Progenitor cell of endocrine pancreas (in vitro differentiated cells): ENCODE results near the gene VN1R2. TPM values are rescaled to one million over a fixed set of nuclear protein-coding genes. Genes with fewer than 3 reads are reported as not detected.
A peak's percentile ranks its signal among the peaks of the same experiment; 100 is the strongest.

Experiments used
- DNase-seq: peaks from one replicate; pipeline ENCODE4 v3.0.0; 2021; ENCODE audit warnings: low spot score; ENCODE audit not compliant: unreplicated experiment
- H3K27ac Mint-ChIP-seq: 2 replicates; pipeline ENCODE4 v1.8.0; 2021; ENCODE audit warnings: mild to moderate bottlenecking, moderate library complexity, mixed read lengths
- H3K27me3 Mint-ChIP-seq: 2 replicates; pipeline ENCODE4 v1.8.0; 2021; ENCODE audit warnings: mixed read lengths
- H3K36me3 Mint-ChIP-seq: 2 replicates; pipeline ENCODE4 v1.8.0; 2022; ENCODE audit warnings: mixed read lengths; ENCODE audit not compliant: insufficient read depth
- H3K4me1 Mint-ChIP-seq: 2 replicates; pipeline ENCODE4 v1.8.0; 2021; ENCODE audit warnings: low read depth, mixed read lengths
- H3K4me3 Mint-ChIP-seq: 2 replicates; pipeline ENCODE4 v1.8.0; 2021; ENCODE audit warnings: low read depth, mild to moderate bottlenecking, moderate library complexity, mixed read lengths
- H3K9me3 Mint-ChIP-seq: 2 replicates; pipeline ENCODE4 v1.8.0; 2021; ENCODE audit warnings: low read depth, mixed read lengths
- CTCF ChIP-seq: fragments of 200-600 bp; sonication (generic); IDR thresholded peaks from one replicate; pipeline ENCODE4 v1.5.0; 2021; ENCODE audit warnings: antibody characterized with exemption, mild to moderate bottlenecking; ENCODE audit not compliant: unreplicated experiment
- total RNA-seq: library from RNA; stranded (reverse); gene quantifications from 2 replicates; pipeline ENCODE4 v1.2.1, GENCODE V29; 2021

Gene VN1R2
- total RNA-seq, 1 donor from 2014 or later = not detected

- Mint-ChIP-seq H3K27me3 (peaks cover 42% of the 10 kb centered on the region), H3K36me3 (no peaks in the 10 kb centered on the region)
Measured at GRCh38 chr19:53308339-53308811, 50.3 kb downstream of the VN1R2 start.

More at GRCh38 chr19:53308339-53308811, 50.3 kb downstream of the VN1R2 start:
- H3K4me3 Mint-ChIP-seq = peak overlapping the region; percentile 54
- H3K4me1 Mint-ChIP-seq = peaks cover 4% of the 10 kb centered on the region
- peak; percentile 87 for TF ChIP-seq CTCF
- H3K27ac Mint-ChIP-seq = no peak overlapping the region
- peak; percentile 64 for DNase-seq
- H3K9me3 Mint-ChIP-seq = peaks cover 2% of the 10 kb centered on the region

Other genes with a start within 250 kb of the VN1R2 start
- gene ERVV-1, start 244.4 kb upstream of the VN1R2 start, total RNA-seq = not detected in 2 replicates
- gene ERVV-2, start 213.6 kb upstream of the VN1R2 start, total RNA-seq = not detected in 2 replicates
- 51.0 and 53.8 TPM in 2 replicates for gene ZNF160, start 154.9 kb upstream of the VN1R2 start, total RNA-seq
- 13.6 and 18.1 TPM in 2 replicates for gene ZNF415, start 125.4 kb upstream of the VN1R2 start, total RNA-seq
- gene ZNF347, start 99.2 kb upstream of the VN1R2 start, total RNA-seq = 17.2 and 18.3 TPM in 2 replicates
- 8.5 and 9.4 TPM in 2 replicates for gene ZNF665, start 64.9 kb upstream of the VN1R2 start, total RNA-seq
- 51.9 and 57.5 TPM in 2 replicates for gene ZNF677, start 3.4 kb upstream of the VN1R2 start, total RNA-seq
- not detected in 2 replicates for gene VN1R4, start 9.4 kb downstream of the VN1R2 start, total RNA-seq
- 10.3 and 10.4 TPM in 2 replicates for gene ZNF845, start 75.5 kb downstream of the VN1R2 start, total RNA-seq
- 24.4 and 27.2 TPM in 2 replicates for gene ZNF525, start 107.4 kb downstream of the VN1R2 start, total RNA-seq
- gene ZNF765, start 136.9 kb downstream of the VN1R2 start, total RNA-seq = 29.8 and 32.9 TPM in 2 replicates
- 59.3 and 65.9 TPM in 2 replicates for gene ZNF761, start 173.7 kb downstream of the VN1R2 start, total RNA-seq
- 16.0 and 16.6 TPM in 2 replicates for gene ZNF813, start 209.4 kb downstream of the VN1R2 start, total RNA-seq